Activated T-cell treated with anti-CD3 and anti-CD28 coated beads, Interleukin-2, amount 50 U/mL, for 1 hour (primary cell): ENCODE data around the gene ELP5.
"Not testable (repeated sequence)": the region's sequence is repeated elsewhere in the genome, so short reads cannot be mapped to it uniquely, and the experiment has no call there.

Experiments used
- DNase-seq: peaks from one replicate; pipeline ENCODE4 v3.0.0-alpha.2; 2020

ELP5 gene

DNA sequence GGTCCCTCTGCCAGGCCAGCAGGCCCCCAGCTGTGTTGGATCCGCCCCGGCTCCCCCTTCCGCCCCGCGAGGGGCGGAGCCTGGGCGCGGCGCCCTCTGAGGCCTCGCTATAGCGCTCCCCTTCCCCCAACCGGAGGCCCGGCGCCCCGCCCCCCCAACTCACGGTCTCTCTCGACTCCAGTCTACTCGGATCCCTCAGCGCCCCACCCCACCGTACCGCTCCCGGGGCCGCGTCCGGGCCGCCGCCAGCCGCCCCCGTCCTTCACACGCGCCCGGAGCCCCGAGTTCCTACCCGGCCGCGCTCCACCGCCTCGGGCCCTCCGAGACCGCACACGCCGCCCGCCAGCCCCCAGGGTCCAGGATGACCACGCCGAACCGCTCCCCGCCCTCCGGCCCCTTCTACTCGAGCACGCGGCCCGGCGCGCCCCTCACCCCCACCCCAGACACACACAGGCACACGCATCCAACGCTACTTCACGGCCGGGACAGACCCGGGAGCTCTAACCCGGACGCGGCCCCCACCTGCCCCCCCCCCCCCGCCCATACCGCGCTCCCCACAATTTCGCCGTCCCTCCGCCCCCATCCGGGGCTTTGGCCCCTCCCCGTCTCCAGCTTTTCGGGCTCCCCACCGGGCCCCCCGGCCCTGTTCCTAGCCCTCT is 14.1 kb upstream of the ELP5 start:
- peak; percentile 82 for DNase-seq

DNA sequence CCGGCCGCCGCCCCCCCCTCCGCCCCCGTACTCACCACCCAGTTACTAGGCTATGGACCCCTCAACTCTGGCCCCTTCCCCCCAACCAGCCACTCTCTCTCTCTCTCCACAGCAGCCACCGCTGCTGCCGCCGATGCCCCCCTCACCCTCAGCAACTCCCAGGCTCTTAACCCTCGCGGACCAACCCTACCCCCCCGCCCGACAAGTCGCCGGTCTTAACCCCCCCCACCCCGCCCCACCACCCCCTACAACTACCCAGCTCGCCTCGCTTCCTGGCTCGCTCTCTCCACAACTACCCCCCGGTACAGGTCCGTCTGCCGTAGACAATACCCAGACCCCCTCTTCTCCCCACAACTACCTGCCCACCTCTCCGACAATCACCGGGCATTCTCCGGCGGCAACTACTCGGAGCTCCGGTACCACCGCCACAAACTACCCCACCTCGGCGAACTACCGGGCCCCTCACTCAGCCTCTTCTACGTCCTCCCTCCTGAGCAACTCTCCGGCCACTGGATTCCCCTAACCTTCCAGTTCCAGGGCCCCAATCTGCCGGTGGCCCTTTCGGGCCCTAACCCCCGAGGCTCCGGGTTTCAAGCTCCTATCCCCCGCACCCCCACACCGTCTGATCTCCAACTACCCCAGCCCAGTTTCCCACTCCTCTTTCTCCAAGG is 13.5 kb upstream of the ELP5 start:
- DNase-seq: peak; percentile 47

DNA sequence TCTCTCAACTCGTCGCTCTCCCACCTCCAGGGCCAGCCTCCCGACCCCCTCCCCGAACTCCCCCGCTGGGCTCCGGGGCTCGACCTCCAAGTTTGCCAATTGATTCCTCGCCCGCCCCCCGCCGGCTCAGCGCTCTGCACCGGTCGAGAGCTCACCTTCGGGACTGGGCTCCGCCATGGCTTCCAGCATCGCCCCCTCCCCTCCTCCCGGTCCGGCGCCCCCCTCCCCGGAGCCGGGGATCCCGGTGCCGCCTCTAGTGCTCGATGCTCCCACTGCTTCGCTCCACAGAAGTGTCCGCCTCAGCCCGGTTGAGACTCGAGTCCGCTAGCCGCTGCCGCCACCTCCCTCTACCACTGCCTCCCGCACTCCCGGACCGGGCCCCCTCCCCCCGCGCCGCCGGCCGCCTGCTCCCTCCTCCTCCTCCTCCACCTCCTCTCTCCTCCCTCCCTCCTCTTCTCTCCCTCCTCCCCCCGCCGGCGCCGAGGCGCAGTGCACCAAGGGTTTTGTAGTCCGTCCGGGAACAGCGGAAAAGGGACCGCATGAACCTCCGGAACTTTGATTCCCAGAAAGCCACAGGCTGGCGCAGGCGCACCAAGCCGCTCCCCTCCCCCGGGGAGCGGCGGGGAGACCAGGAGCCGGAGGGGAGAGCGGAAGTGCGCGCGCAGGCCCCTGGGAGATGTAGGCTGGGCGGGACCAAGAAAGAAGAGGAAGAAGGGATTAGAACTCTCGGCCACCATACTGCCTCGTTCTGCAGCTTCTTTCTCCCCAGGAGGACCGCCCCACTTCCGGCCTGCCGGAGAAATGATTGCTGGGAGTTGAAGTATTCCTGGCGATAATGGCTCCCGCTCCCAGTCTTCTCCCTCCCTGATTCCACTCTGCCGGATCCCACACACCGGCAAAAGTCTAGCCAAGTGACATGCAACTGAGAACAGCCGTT is 12.7 kb upstream of the ELP5 start, which contains the start of gene PHF23:
Gene PHF23, minus strand, starts transcription at position 367 of the 937 bp plus-strand sequence. Its CDS starts 178 bp downstream, at position 189.
- DNase-seq: peak; percentile 95

DNA sequence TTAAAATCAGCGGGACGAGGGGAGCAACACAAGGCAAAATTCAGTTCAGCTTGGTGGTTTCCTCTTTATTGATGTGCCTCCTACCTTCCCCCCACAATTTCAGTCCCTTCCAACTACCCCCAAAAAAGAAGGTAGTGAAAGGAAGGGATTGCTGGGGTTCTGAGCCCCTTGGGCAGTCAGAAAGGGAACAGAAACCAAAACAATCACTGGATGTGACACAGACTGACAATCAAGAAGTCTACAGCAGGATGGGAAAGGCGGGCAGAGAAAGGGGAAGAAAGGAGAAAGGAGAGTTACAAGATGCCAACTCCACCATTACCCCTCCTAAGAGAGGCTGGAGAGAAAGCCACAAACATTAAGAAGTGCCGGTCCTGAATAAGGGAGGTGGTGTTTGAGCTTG is 11.6 kb upstream of the ELP5 start:
- no peak for DNase-seq

DNA sequence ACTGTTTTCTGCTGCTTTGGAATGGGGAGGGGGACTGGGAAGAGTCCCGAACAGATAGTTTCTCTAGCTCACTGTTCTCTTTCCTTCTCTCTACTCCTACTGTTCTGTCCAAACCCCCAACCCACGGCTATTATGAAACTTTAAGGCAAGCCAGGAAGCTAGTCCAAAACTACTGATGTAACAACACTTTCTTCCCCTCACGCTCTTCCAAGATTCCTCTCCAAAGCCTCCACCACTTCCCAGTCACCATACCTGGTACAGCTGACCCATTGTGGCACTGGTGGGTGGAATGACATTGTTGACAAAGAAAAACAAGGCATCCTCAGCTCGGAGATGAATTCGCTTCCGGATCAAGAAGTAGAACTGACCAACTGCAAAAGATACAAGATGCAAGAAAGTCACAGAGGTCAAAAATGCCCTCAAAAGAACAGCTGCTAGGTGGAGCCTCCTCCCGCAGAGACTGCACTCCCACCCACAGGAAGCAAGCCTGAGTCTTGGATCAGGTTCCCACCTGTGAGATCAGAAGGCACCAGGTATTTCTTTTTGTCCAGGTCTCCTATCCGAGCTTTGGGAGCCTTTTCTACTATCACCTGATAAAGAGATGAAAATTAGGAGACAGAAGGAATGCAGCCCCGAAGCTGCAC is 10.8 kb upstream of the ELP5 start:
- DNase-seq: no peak

DNA sequence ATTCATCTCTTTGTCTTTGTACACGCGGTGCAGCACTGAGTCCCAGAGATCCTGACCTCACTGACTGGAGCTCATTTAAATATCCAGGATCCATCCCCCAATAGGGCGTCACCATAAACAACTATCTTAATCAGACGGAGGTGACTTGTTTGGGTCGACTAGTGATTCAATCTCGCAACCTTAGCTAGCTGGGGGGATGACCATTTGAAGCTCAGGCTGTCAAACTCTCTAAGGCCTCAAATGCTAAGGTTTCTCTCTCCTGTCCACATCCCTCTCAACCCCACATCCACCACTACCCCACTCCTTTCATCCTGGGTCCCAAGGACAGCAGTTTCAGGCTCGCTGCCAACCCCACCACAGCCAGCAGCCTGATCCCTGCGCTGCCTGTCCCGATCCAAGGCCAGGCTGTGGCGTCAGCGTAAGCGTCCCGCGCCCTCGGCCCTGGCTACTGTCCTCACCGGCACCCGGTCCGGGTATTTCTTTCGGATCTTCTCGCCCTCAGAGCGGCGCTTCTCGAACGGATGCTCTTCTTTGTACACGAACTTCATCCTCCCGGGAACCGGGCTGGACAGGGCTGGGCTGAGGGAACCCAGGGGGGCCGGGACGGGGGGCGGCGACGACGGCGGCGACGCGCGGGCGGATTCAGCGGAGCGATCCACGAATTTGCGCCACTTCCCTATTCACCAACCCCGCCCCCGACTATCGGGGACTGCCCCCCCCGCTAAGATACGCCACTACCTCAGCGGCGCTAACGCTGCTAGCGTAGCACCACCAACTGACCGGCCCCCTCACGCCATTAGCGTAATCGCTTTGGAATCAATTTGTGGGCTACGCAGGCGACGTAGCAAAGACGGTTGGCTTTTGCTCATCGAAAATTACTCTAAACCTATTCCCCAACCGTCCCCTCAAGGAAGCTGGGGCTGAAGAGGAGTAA is 10.0 kb upstream of the ELP5 start, which contains the start of gene GABARAP:
Gene GABARAP, minus strand, starts transcription at position 667 of the 934 bp plus-strand sequence. Its CDS starts 119 bp downstream, at position 548.
- DNase-seq: peak; percentile 96

DNA sequence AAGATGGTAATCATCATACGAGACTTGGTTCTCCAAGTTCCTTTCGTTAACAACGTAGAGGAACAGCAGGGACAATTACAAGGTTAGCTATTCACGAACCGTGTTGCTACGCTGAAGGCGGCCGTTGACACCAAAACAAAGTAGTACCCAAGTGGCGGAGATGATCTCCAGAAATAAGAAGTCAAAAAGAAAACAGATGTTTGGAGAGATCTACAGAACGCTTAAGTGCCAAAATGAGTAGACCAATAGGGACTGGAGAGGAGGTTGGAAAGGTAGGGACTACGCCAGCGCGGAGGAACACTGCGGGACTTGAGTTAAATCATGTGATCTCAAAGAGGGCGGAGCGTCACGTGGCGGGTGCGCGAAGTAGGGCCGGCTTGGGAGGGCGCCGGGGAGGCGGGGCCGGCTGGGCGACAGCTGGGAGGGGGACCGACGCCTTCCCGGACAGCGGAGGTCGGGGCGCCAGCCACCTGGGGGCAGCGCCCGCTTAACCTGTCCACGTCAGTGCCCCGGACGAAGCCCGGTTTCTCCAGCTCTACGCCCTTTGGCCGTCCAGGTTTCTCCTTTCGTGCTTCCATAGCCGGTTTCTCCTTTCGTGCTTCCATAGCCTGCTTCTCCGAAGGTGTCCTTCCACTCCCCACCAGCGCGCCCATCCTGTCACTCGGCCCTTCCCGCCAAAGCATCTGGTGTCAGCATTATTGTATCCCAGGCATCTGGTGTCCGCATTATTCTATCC is 9.1 kb upstream of the ELP5 start:
- peak; percentile 92 for DNase-seq

DNA sequence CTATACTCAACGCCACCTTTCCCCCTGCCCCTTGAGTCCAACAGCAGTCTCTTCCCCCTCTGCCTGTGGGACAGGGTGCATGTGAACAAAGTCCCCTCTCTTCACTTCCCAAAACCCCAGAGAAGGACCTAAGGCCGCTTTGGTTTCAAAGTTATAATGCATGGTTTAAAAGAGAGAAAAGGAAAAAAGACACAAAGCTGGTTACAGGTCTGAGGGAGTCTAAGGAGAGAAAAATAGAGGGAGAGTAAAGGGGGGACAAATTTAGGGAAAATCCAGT is 8.6 kb upstream of the ELP5 start:
- DNase-seq: no peak

DNA sequence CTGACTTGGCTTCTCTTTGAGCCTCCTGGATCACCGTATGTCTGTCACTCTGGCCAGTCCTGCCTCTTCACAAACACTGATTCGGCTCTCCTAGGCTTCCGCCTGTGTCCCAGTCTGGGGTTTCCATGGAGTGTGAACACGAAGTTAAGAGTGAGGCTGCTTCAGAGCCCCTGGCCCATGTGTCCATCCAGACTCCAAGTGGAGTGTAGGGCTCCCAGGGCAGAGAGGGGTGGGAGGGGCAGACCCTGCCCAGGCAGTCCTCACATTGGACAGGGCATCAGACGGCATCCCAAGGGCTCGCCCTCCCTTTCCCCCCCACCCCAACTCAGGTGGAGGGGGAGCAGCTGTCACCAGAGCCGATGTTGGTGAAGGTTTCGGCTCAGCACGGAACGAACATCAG is 8.2 kb upstream of the ELP5 start:
- DNase-seq: not testable (repeated sequence)

DNA sequence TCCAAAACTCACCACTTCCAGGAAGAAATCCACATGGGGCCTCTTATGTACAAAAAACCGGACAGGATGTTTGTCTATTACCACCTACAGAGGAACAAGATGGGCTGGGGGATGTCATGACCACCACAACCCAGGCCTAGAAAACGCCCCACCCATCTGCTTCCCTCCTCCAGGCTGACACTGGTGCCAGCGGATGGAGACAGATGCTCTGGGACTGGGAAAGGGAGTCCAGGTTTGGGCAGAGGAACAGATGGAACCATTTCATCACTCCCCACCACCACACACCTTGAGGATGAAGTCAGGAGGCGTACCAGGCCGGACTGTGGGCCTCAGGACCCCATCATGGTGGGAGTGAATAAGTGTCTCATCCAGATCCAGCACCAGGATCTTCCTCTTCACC is 5.2 kb upstream of the ELP5 start:
- no peak for DNase-seq

DNA sequence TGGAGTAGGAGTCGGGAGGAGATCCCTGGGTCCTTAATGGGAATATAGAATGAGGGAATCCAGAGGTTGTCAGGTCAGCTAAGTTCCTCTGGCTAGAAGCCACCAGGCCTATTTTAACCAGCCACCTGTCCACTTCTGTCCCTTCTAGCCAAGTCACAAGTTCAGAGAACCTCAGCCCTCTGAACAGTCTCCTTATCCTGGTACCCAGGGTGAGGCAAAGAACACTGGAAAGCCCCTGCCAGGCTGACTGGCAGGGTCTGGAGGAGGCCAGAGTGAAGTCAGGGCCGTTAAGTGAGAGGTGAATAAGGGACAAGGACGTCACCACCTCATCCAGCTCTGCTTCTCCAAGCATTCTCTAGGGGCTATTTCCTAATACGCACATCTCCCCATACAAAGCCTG is 3.2 kb upstream of the ELP5 start:
- no peak for DNase-seq

DNA sequence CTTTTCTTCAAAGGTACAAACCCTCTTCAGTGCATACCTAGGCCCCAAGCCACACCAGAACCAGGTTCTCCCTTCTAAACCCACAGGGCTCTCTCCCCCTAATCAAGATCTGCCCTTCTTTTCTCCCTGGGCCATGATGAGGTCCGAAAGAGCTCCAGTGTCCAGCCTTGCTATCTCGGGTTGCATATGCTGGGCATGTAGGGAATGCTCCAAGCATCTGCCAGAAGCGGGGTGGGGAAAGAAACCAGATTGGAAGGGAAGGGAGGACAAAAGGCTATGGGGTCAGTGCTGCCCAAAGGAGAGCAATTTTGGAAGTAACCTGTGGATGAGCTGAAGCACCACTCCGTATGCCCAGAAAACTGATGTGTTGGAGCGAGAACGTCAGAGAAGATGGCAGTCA is 2.8 kb upstream of the ELP5 start:
- no peak for DNase-seq

DNA sequence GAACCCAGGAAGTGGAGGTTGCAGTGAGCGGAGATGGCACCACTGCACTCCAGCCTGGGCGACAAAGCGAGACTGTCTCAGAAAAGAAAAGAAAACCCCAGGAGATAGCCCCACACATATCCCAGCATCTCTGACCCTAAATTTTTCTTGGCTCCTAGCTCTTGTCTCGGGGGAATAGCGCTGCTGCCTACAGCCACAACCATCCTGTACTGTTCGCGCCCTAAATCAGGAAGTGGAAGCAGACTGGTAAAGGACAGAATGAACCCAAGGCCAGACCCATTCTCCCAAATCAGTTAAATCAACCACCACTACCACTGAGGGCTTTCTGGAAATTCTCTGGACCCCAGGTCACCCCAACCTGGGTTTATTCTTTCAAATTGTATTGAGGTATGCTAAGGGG is 2.2 kb upstream of the ELP5 start:
- no peak for DNase-seq

DNA sequence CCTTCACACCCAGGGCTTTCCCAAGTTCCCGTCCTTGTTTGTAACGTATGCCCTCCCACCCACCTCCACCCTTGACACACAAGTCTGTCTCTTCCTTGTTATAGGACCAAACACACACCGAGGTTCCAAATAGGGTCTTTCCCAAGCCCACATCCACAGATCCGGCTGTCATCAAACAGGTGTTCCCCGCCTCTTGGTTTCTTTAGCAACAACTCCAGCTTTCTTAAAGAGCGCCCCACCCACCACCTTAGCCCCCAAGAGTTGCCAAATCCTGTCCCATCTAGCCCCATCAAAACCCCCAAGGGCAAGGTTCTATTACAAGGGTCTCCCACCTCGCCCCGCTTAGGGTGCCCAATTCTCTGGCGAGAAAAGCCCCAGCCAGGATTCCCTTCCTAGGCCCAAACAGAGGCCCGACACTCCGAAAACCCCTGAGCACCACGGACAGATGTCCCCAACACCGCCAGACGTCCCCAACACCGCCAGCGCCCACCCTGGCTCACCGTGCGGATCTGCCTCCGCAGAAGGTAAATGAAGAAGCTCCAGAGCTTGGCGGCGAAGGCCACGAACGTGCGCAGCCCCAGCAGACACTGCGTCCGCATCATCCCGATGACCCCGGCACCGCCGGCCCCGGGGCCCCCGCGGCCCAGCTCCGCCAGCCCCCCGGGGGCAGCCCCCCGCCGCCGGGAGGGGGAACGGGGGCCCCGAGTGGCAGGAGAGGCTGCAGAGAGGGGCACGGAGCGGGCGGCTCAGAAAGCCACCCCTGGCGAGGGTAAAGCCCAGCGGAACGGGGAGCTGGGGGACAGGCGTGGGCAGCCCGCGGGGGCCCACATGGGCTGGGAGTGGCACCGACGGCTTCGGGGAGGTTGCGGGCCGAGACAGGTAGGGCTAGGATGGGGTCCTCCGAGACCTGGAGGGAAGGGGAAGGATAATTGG is 1.1 kb upstream of the ELP5 start:
- no peak for DNase-seq

DNA sequence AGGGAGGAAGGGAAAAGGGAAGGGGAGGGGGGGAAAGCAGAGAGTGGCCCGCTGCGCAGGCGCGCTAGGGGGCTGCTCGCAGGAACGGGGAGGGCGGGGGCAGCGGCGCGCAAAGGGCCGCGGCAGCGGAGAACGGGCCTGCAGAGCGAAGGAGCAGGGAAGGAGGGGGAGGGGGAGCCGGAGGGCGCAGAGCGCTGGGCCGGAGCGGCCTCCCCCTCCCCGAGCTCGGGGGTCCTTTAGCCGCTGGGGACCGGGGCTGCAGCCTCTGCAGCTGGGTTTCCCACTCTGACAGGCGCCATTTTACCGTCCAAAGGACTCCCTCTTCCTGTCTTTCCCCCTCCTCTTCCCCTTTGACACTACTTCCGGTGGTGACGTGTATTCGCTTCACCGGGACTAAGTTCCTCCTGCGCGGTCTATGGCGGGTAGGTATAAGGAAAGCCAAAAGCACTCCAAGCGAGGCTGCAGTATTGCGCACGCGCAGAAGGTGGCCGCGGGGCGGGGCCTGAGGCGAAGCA is 297 bp upstream of the ELP5 start, which contains the start of gene CTDNEP1:
Gene CTDNEP1, minus strand, starts transcription at position 74 of the 515 bp plus-strand sequence. CDS start 438 bp downstream, outside the sequence.
- DNase-seq: peak; percentile 99

DNA sequence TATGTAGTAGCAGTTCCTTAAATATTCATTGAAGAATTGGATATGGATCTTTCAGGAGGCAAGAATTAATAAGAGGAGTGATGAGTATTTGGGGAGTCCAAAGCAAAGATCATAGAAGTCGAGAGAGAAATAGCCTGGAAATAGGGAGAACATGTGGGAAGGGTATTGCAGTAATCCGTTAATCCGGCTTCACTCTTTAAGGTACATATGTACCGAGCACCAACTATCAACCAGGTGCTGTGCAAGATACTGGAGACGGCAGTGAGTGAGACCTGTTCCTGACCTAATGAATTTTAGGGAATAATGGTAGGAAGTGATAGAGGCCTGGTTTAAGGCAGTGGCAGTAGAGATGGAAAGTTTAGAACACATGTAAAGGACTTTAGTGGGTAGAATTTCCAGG is 1.1 kb downstream of the ELP5 start:
- no peak for DNase-seq

DNA sequence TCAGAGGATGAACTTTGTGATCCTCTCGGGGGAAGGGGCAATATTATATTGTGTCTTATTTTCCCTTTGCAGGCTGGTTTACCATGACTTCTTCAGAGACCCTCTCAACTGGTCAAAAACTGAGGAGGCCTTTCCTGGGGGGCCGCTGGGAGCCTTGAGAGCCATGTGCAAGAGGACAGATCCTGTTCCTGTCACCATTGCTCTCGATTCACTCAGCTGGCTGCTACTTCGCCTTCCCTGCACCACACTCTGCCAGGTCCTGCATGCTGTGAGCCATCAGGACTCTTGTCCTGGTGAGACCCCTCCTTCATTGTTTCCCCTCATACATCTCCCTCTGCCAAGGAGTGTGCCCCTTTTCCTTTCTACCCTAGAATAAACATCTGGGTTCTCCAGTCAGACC is 2.5 kb downstream of the ELP5 start:
- DNase-seq: no peak

DNA sequence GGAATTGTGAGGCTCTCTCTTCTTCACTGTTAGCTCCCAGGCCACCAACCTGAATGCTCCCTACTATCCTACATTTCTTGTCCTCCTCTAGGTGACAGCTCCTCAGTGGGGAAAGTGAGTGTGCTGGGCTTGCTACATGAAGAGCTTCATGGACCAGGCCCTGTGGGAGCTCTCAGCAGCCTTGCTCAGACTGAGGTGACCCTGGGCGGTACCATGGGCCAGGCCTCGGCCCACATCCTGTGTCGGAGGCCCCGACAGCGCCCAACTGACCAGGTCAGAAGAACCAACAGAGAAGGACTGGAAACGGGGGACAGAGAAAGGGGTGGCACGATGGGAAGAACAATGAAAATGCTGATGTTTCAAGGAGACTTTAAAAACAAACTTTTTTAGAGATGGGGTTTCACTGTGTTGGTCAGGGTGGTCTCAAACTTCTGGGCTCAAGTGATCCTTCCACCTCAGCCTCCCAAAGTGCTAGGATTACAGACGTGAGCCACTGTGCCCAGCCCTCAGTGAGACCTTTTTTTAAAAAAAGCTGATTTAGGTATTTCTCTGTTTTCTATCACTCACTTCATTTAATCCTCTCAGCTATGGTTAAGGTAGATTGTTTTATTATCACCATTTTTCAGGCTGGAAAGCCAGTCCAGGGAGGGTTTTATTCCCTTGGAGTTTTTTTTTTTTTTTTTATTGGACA is 4.9 kb downstream of the ELP5 start:
- no peak for DNase-seq
